IMR-90 (cell line): ENCODE measurements around the gene CHMP4A. TPM values are rescaled to one million over a fixed set of nuclear protein-coding genes. Genes with fewer than 3 reads are reported as not detected.

Source experiments
- ATAC-seq: fragments of 200-7000 bp; cut with Tn5 transposase; 2 replicates; pipeline ENCODE4 v1.9.1; 2020; ENCODE audit warnings: low read depth, mild to moderate bottlenecking, moderate library complexity
- BruUV-seq: library from RNA; stranded (reverse); fragments of 400-500 nt; replicated peaks from 2 replicates; lab custom pipeline; 2021; lab: Mats Ljungman, UMichigan
- CTCF ChIA-PET: fragments of 300-600 bp; formaldehyde crosslinking; extraction: SDS; loops from one replicate; lab custom pipeline; 2021; ENCODE audit warnings: antibody characterized with exemption; lab: Yijun Ruan, JAX
- POLR2A ChIA-PET: fragments of 300-600 bp; sonication (Branson Sonifier 250); formaldehyde crosslinking; loops from one replicate; lab custom pipeline; 2022; ENCODE audit warnings: antibody characterized with exemption; ENCODE audit not compliant: unreplicated experiment; lab: Charles Lee
- DNase-seq: peaks from one replicate; pipeline ENCODE4 v3.0.0; 2013
- H2AFZ ChIP-seq: replicated peaks from 2 replicates; pipeline ENCODE3; 2013; ENCODE audit warnings: low read length, mild to moderate bottlenecking; ENCODE audit not compliant: poor library complexity
- H2AK5ac ChIP-seq: 2 replicates; pipeline ENCODE4 v1.6.1; 2013; ENCODE audit warnings: low read depth, low read length, inconsistent platforms
- H2AK9ac ChIP-seq: replicated peaks from 2 replicates; pipeline ENCODE3; 2013; ENCODE audit warnings: mild to moderate bottlenecking, low read depth, low read length, moderate library complexity; ENCODE audit not compliant: poor library complexity
- H2BK120ac ChIP-seq: 2 replicates; pipeline ENCODE4 v1.6.1; 2013; ENCODE audit warnings: low read depth, low read length, inconsistent platforms
- H2BK15ac ChIP-seq: 3 replicates; pipeline ENCODE4 v1.6.1; 2013; ENCODE audit warnings: low read depth, low read length, inconsistent platforms
- H2BK20ac ChIP-seq: 2 replicates; pipeline ENCODE4 v1.6.1; 2013; ENCODE audit warnings: low read depth, mild to moderate bottlenecking, inconsistent platforms, low read length, moderate library complexity
- H2BK5ac ChIP-seq: 2 replicates; pipeline ENCODE4 v1.6.1; 2013; ENCODE audit warnings: mild to moderate bottlenecking, low read depth, low read length, inconsistent platforms; ENCODE audit not compliant: poor library complexity, severe bottlenecking
- H3K14ac ChIP-seq: replicated peaks from 2 replicates; pipeline ENCODE4 v1.6.1; 2013; ENCODE audit warnings: low read depth, low read length, inconsistent platforms
- H3K18ac ChIP-seq: 2 replicates; pipeline ENCODE4 v1.6.1; 2013; ENCODE audit warnings: low read depth, low read length, control low read depth
- H3K23ac ChIP-seq: 2 replicates; pipeline ENCODE4 v1.6.1; 2013; ENCODE audit warnings: low read depth, low read length, inconsistent platforms
- H3K27ac ChIP-seq: 2 replicates; pipeline ENCODE4 v1.5.1; 2013; ENCODE audit warnings: mild to moderate bottlenecking, control low read depth, low read length; ENCODE audit not compliant: insufficient read depth
- H3K27me3 ChIP-seq: 2 replicates; pipeline ENCODE4 v1.6.1; 2013; ENCODE audit warnings: low read length; ENCODE audit not compliant: control insufficient read depth, insufficient read depth
- H3K36me3 ChIP-seq: 2 replicates; pipeline ENCODE4 v1.6.1; 2013; ENCODE audit warnings: low read length, mixed read lengths; ENCODE audit not compliant: control insufficient read depth, insufficient read depth
- H3K4ac ChIP-seq: 2 replicates; pipeline ENCODE4 v1.6.1; 2013; ENCODE audit warnings: low read depth, low read length, inconsistent platforms
- H3K4me1 ChIP-seq: 2 replicates; pipeline ENCODE4 v1.6.1; 2013; ENCODE audit warnings: low read length, mixed read lengths; ENCODE audit not compliant: control insufficient read depth, insufficient read depth
- H3K4me2 ChIP-seq: 2 replicates; pipeline ENCODE4 v1.6.1; 2013; ENCODE audit warnings: low read depth, mild to moderate bottlenecking, control low read depth, low read length, moderate library complexity
- H3K4me3 ChIP-seq: 2 replicates; pipeline ENCODE4 v1.5.1; 2013; ENCODE audit warnings: low read depth, mild to moderate bottlenecking, control low read depth, low read length, moderate library complexity; ENCODE audit not compliant: insufficient read depth
- H3K56ac ChIP-seq: 2 replicates; pipeline ENCODE4 v1.6.1; 2013; ENCODE audit warnings: low read length, inconsistent platforms; ENCODE audit not compliant: insufficient read depth; ENCODE audit errors: extremely low read depth
- H3K79me1 ChIP-seq, 2 experiments: 2 replicates each; pipeline ENCODE4 v1.6.1; 2013; ENCODE audit warnings: low read length in 2 of 2, inconsistent platforms in 1 of 2, low read depth in 1 of 2
- H3K9ac ChIP-seq: 2 replicates; pipeline ENCODE4 v1.6.1; 2013; ENCODE audit warnings: low read depth, low read length, control low read depth
- H3K9me1 ChIP-seq: 2 replicates; pipeline ENCODE4 v1.6.1; 2013; ENCODE audit warnings: low read length, inconsistent platforms; ENCODE audit not compliant: insufficient read depth
- H3K9me3 ChIP-seq: 2 replicates; pipeline ENCODE4 v1.6.1; 2013; ENCODE audit warnings: low read length; ENCODE audit not compliant: control insufficient read depth, insufficient read depth
- H4K20me1 ChIP-seq: 2 replicates; pipeline ENCODE4 v1.6.1; 2013; ENCODE audit warnings: low read length, inconsistent platforms; ENCODE audit not compliant: insufficient read depth
- H4K5ac ChIP-seq: 2 replicates; pipeline ENCODE4 v1.6.1; 2013; ENCODE audit warnings: mild to moderate bottlenecking, low read depth, low read length, control low read depth
- H4K8ac ChIP-seq, 2 experiments: 2 replicates each; pipeline ENCODE4 v1.6.1; 2013; ENCODE audit warnings: low read depth in 2 of 2, low read length in 2 of 2, control low read depth in 1 of 2, inconsistent platforms in 1 of 2
- H4K91ac ChIP-seq: 2 replicates; pipeline ENCODE4 v1.6.1; 2013; ENCODE audit warnings: low read depth, low read length, inconsistent platforms; ENCODE audit not compliant: insufficient read depth
- BHLHE40 ChIP-seq: fragments of 150-350 bp; IDR thresholded peaks from 2 replicates; pipeline ENCODE4 v1.6.1; 2016; ENCODE audit warnings: mild to moderate bottlenecking, low read depth, low read length
- CHD1 ChIP-seq: IDR thresholded peaks from 2 replicates; pipeline ENCODE4 v1.6.1; 2012; ENCODE audit warnings: low read depth, low read length, improper control_type of control experiment
- FOS ChIP-seq: fragments of 150-350 bp; IDR thresholded peaks from 2 replicates; pipeline ENCODE4 v1.6.1; 2016; ENCODE audit warnings: low read depth, low read length
- MAFK ChIP-seq: IDR thresholded peaks from 2 replicates; pipeline ENCODE4 v1.6.1; 2012; ENCODE audit warnings: low read depth, low read length, improper control_type of control experiment
- MAZ ChIP-seq: IDR thresholded peaks from 2 replicates; pipeline ENCODE4 v1.6.1; 2012; ENCODE audit warnings: low read depth, mild to moderate bottlenecking, low read length, improper control_type of control experiment, moderate library complexity, borderline replicate concordance
- MXI1 ChIP-seq: IDR thresholded peaks from 2 replicates; pipeline ENCODE4 v1.6.1; 2012; ENCODE audit warnings: low read depth, mild to moderate bottlenecking, low read length, moderate library complexity, borderline replicate concordance
- NFE2L2 ChIP-seq: fragments of 150-350 bp; IDR thresholded peaks from 2 replicates; pipeline ENCODE4 v1.6.1; 2016; ENCODE audit warnings: low read depth, mild to moderate bottlenecking, low read length
- RAD21 ChIP-seq: IDR thresholded peaks from 2 replicates; pipeline ENCODE4 v1.6.1; 2012; ENCODE audit warnings: low read length, improper control_type of control experiment
- RFX5 ChIP-seq: IDR thresholded peaks from 2 replicates; pipeline ENCODE4 v1.8.0; 2012; ENCODE audit warnings: low read depth, mild to moderate bottlenecking, low read length, moderate library complexity
- SMC3 ChIP-seq: fragments of 150-350 bp; IDR thresholded peaks from 2 replicates; pipeline ENCODE4 v1.6.1; 2016; ENCODE audit warnings: low read depth, mild to moderate bottlenecking, antibody characterized with exemption, low read length, moderate library complexity
- WGBS, 2 experiments: methylation state at CpG; one replicate each; pipeline versions ENCODE4 v1.1.5 to v1.1.7; 2013; ENCODE audit warnings: missing lambda C conversion rate in 2 of 2; ENCODE audit not compliant: insufficient read length in 1 of 2; ENCODE audit errors: extremely low coverage in 2 of 2; 5-methylcytosine and 5-hydroxymethylcytosine counted together
- dilution Hi-C: fragments of 300-500 bp; cut with HindIII; formaldehyde crosslinking; loops from one replicate; pipeline ENCODE4 v1.14.3; 2018; ENCODE audit warnings: low sequenced_read_pairs; ENCODE audit not compliant: unreplicated experiment
- in situ Hi-C: fragments of 300-500 bp; cut with MboI; formaldehyde crosslinking; loops from 3 replicates; pipeline ENCODE4 v1.14.3; 2019; ENCODE audit warnings: low sequenced_read_pairs, inconsistent platforms, mixed read lengths
- intact Hi-C: fragments of 100-400 bp; cut with micrococcal nuclease; formaldehyde crosslinking; loops from 2 replicates; pipeline ENCODE4 v1.10.0; 2022
- polyA plus RNA-seq, 3 experiments: library from polyadenylated mRNA; depleted of rRNA; stranded (reverse); fragments of >200 nt; gene quantifications; 2 replicates each; pipeline ENCODE4 v1.2.3, GENCODE V29; 2012; ENCODE audit warnings: low replicate concordance in 1 of 3
- total RNA-seq: library from RNA; depleted of rRNA; stranded (reverse); fragments of >200 nt; gene quantifications from 2 replicates; pipeline ENCODE4 v1.2.3, GENCODE V29; 2012
- TF ChIP-seq, protein P1 (sequence below): fragments of 150-350 bp; IDR thresholded peaks from 2 replicates; pipeline ENCODE4 v1.6.1; 2017; ENCODE audit warnings: mild to moderate bottlenecking, antibody characterized with exemption, low read length, low read depth

Gene CHMP4A
- total and polyA plus RNA-seq, 2 of the 4 experiments (the other 2 are of a cell fraction): 22.0 to 63.8 TPM

DNA sequence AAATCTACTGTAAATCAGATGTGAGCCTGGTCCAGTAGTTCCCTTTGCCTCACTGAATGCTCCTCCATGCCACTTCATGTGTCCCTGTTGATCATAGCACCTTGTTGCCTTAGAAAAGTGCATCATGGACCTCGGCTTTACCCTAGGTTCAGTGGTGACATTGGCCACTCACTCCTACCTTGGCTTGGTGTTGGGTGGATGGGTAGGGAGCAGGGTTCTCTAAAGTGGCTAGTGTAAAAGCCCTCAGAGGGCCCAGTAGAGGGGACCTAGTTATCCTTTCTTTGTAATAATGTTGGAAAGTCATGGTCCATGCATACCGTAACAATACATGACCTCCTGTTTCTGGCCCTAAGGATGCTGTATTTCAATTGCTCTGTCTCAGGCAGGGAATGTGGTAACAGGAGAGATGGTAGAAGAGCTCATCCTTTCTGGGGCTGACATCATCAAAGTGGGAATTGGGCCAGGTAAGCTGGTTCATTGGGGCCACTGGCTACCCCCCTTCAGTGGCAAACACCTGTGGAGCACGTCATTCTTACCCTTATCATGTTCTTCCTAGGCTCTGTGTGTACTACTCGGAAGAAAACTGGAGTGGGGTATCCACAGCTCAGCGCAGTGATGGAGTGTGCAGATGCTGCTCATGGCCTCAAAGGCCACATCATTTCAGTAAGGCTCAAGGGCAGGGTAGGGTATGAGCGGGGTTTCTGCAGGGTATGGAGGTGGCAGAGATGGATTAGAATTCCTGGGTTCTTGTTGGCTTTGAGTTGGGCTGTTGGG lies 23.6 kb upstream of the CHMP4A start:
- H3K27me3 ChIP-seq: no peaks in the 10 kb centered on the region
- H3K14ac ChIP-seq: no peak overlapping the region
- peaks cover 15% of the 10 kb centered on the region for H3K4me1 ChIP-seq
- no peak overlapping the region for H3K27ac ChIP-seq
- H3K4me3 ChIP-seq: no peak overlapping the region
- H4K5ac ChIP-seq: no peak overlapping the region
- no peak overlapping the region for H2BK20ac ChIP-seq
- peaks cover 65 to 90% of the 10 kb centered on the region in 2 experiments for H3K79me1 ChIP-seq
- no peak overlapping the region for H3K4ac ChIP-seq
- no peaks in the 10 kb centered on the region for H3K9me3 ChIP-seq
- DNase-seq (no peak), ATAC-seq (no peak)
- no peak overlapping the region for H2BK15ac ChIP-seq
- dilution Hi-C loops (no loop called here), in situ Hi-C loops (loop anchor here (10.0 kb wide), 1 partner anchor 198 kb away; no protein-coding TSS in a partner anchor), intact Hi-C loops (no loop called here)
- POLR2A ChIA-PET: no interaction called here
- no TSS peak for BruUV-seq
- TF ChIP-seq SMC3: no peak
- no peak for TF ChIP-seq MAFK
- no peak for TF ChIP-seq RFX5
- no peak for TF ChIP-seq FOS
- TF ChIP-seq RAD21: no peak
- no peak for TF ChIP-seq MXI1
- no peak for TF ChIP-seq BHLHE40
- no peak for TF ChIP-seq MAZ
- TF ChIP-seq NFE2L2: no peak
- TF ChIP-seq, protein P1, sequence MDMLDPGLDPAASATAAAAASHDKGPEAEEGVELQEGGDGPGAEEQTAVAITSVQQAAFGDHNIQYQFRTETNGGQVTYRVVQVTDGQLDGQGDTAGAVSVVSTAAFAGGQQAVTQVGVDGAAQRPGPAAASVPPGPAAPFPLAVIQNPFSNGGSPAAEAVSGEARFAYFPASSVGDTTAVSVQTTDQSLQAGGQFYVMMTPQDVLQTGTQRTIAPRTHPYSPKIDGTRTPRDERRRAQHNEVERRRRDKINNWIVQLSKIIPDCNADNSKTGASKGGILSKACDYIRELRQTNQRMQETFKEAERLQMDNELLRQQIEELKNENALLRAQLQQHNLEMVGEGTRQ: no peak
- TF ChIP-seq CHD1: no peak
- no peak overlapping the region for H2AK9ac ChIP-seq
- H3K4me2 ChIP-seq: no peak overlapping the region
- H4K20me1 ChIP-seq: peaks cover 4% of the 10 kb centered on the region
- H4K8ac ChIP-seq: no peak overlapping the region
- no peak overlapping the region for H2BK5ac ChIP-seq
- no peak overlapping the region for H2AFZ ChIP-seq
- no peak overlapping the region for H3K56ac ChIP-seq
- H3K9ac ChIP-seq: no peak overlapping the region
- CTCF ChIA-PET: interaction anchor here (0.6 to 0.7 kb wide), 2 partner anchors 59 to 71 kb away, joined by 3 read pairs; partner anchors contain the start of gene CIDEB
- H4K91ac ChIP-seq: no peak overlapping the region
- no peak overlapping the region for H3K18ac ChIP-seq
- H3K9me1 ChIP-seq: peaks cover 30% of the 10 kb centered on the region
- H3K36me3 ChIP-seq: peaks cover 44% of the 10 kb centered on the region
- H2BK120ac ChIP-seq: no peak overlapping the region
- no peak overlapping the region for H3K23ac ChIP-seq
- no peak overlapping the region for H2AK5ac ChIP-seq
- 90% methylated on average over 2 of the region's 6 CpGs; no CpG with 5 or more reads in 1 of the 2 experiments for WGBS, 2 experiments
